ENCODE results near the gene STN1.

DNA sequence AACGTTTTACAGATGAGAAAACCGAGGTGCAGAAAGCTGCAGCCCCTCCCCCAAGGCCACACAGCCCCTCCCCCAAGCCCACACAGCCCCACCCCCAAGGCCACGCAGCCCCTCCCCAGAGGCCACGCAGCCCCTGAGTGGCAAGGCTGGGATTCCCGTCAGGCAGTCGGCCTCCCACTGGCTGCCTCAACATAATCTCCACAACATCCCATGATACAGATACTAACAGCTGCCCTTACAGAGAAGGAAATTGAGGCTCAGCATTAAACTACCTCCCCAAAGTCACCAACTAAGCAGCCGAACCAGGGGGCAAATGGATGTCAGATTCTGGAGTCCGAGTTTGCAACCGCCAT is 78.5 kb downstream of the STN1 start:
- TF ChIP-seq, protein P1, sequence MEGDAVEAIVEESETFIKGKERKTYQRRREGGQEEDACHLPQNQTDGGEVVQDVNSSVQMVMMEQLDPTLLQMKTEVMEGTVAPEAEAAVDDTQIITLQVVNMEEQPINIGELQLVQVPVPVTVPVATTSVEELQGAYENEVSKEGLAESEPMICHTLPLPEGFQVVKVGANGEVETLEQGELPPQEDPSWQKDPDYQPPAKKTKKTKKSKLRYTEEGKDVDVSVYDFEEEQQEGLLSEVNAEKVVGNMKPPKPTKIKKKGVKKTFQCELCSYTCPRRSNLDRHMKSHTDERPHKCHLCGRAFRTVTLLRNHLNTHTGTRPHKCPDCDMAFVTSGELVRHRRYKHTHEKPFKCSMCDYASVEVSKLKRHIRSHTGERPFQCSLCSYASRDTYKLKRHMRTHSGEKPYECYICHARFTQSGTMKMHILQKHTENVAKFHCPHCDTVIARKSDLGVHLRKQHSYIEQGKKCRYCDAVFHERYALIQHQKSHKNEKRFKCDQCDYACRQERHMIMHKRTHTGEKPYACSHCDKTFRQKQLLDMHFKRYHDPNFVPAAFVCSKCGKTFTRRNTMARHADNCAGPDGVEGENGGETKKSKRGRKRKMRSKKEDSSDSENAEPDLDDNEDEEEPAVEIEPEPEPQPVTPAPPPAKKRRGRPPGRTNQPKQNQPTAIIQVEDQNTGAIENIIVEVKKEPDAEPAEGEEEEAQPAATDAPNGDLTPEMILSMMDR (IDR thresholded peaks at IDR 0.05; ENCODE audit: low read depth, low read length) = no peak
- no peak for TF ChIP-seq EZH2phosphoT487 (IDR thresholded peaks at IDR 0.05; ENCODE audit: low read depth)

Data from OCI-LY3 (cell line).